NOMO-1 treated with dmso at 0.1 percent for 144 hours (cell line): Measurements from ENCODE around the gene GJB4.

Experiments used
- DNase-seq: peaks from one replicate; lab custom pipeline; 2025; ENCODE audit not compliant: unreplicated experiment; lab: John Stamatoyannopoulos, UW

GJB4 gene

GRCh38 chr1:34777519-34778321 is 18.2 kb downstream of the GJB4 start:
- no peak for DNase-seq

- DNase-seq, result no peak
These were observed 18.8 kb downstream of the GJB4 start for GRCh38 chr1:34778381-34778780.

GRCh38 chr1:34779005-34779404 is 19.5 kb downstream of the GJB4 start:
- no peak for DNase-seq

GRCh38 chr1:34779526-34779925 is 20.0 kb downstream of the GJB4 start:
- DNase-seq, result no peak

- DNase-seq, result no peak
These were observed 20.4 kb downstream of the GJB4 start for GRCh38 chr1:34779962-34780361.

GRCh38 chr1:34780528-34780927 is 21.0 kb downstream of the GJB4 start:
- no peak for DNase-seq

GRCh38 chr1:34781071-34781843 is 21.7 kb downstream of the GJB4 start, which contains the start of gene GJB3:
GJB3 (plus strand) TSS chr1:34781214; CDS start chr1:34784763, 3,549 bp downstream.
- DNase-seq, result no peak

- DNase-seq, result no peak
These were observed 22.4 kb downstream of the GJB4 start for GRCh38 chr1:34781844-34782391.

GRCh38 chr1:34784751-34785221 is 25.2 kb downstream of the GJB4 start:
- DNase-seq, result peak; percentile 66

- DNase-seq, result no peak
These were observed 25.8 kb downstream of the GJB4 start for GRCh38 chr1:34785231-34785874.

- no peak for DNase-seq
These were observed 26.4 kb downstream of the GJB4 start for GRCh38 chr1:34785875-34786470.

- DNase-seq, result peak; percentile 50
These were observed 27.2 kb downstream of the GJB4 start for GRCh38 chr1:34786521-34787325.

- DNase-seq, result no peak
These were observed 28.2 kb downstream of the GJB4 start for GRCh38 chr1:34787461-34788420.

- no peak for DNase-seq
These were observed 31.4 kb downstream of the GJB4 start for GRCh38 chr1:34790985-34791384.

GRCh38 chr1:34792424-34792823 is 32.9 kb downstream of the GJB4 start:
- DNase-seq, result no peak

GRCh38 chr1:34792868-34793727 is 33.6 kb downstream of the GJB4 start, which contains the start of gene GJA4:
GJA4 (plus strand) TSS chr1:34792999; CDS start chr1:34794214, 1,215 bp downstream.
- no peak for DNase-seq

GRCh38 chr1:34794001-34794789 is 34.7 kb downstream of the GJB4 start:
- no peak for DNase-seq
